NCI-H446 treated with DMSO at 0.1 percent for 48 hours (cell line): ENCODE data around the gene RARB.

Experiments
- DNase-seq: peaks from one replicate; lab custom pipeline; 2025; lab: John Stamatoyannopoulos, UW

RARB gene

DNA sequence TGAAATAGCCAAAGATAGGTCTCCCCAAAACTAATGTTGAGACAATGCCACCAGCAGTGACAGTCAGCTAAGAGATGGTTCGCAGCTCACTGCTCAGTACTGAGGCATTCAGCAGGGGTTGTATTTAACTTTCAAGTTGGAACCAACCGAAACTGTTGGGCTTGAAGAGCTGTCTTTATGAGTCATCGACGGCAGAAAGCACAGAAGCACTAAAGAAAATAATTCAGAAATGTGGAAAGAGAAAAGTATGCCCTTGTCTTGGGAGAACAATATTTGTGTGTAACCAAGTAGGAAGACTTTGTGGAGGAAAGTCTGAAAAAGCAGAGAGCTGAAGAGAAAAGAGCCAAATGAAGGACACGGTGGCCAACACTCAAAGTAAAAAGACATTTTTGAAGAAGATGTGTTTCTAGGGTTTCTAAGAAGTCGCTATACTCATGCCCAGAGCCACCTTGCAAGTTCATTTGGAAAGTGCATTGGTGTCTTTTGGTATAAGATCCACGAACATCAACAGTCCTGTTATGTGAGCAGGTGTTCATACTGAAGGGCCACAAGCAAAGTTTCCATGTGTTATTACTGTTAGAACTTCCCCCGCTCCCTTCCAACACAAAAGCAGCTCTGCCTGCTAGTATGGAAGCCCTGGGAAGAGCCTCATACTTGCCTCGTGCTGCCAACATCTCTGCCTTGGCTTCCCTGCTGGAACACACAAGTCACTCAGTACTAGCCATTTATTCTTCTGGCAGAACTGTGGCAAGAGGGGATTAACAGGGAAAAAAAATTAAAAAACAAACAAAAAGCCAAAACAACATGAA lies 4.1 kb upstream of the RARB start:
- no peak for DNase-seq

DNA sequence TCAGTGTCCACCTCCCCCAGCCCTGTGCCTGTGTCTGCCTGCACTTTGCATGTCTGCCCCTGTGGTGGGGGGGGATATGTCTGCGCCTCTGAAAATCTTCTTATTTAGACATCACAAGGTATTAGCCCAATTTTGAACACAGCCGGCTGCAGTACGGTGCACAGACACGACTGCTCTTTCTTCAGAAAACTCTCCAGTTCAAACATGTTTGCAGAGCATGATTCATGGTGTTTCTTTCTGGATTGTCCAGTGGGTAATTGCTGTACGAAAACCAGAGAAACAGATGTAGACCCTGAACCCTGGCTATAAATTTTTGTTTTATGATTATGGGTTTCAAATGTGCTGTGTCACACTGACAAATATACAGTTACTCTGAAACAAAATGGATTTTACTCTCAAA lies 3.4 kb upstream of the RARB start:
- DNase-seq: no peak

DNA sequence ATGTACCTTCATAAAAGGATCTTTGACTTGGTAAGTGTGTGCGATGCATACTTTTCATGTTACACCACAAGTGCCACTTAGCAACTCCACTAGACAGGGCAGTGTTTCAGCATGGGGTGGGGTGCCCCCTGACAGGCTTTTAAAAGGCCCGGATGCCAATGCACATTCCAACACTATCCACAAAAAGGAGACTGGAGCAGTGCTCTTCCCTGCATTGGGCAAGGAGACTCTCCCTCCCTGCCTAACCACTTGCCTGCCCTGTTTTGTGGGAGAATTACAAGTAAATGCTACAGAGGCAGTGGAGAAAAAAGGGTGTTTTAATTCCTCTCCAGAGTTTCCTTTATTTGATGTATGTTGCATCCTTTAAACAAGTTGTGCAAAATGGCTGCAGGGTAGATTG lies 1.7 kb upstream of the RARB start:
- no peak for DNase-seq

DNA sequence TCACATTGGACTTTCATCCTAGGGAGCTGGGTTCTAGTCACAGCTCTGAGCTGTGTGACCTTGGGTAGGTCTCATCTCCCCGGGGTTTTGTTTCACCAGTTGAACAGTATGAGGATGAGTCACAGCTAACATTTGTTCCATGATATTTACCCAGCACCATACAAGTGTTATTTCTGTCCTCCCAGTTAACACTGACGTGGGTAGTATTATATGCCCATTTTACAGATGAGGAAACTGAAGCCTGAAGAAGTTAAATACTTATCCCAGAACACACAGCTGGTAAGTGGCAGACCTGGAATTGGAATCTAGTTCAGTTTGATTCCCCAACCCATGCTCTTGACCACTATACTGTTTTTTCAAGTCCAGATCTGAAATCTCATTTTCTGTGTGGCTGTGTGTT lies 908 bp upstream of the RARB start:
- DNase-seq: no peak

DNA sequence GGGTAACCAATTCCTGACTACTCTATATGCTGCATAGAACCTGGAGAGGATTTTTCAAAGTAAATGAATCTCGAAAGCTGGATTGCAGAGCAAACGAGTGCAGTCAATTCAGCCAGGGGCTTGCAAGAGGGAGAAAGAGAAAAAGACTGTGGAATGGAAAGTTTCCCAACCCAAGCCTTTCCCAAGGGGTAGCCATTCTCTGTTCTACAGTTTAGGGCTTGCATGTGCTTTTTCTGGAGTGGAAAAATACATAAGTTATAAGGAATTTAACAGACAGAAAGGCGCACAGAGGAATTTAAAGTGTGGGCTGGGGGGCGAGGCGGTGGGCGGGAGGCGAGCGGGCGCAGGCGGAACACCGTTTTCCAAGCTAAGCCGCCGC lies 511 bp upstream of the RARB start:
- DNase-seq: no peak

DNA sequence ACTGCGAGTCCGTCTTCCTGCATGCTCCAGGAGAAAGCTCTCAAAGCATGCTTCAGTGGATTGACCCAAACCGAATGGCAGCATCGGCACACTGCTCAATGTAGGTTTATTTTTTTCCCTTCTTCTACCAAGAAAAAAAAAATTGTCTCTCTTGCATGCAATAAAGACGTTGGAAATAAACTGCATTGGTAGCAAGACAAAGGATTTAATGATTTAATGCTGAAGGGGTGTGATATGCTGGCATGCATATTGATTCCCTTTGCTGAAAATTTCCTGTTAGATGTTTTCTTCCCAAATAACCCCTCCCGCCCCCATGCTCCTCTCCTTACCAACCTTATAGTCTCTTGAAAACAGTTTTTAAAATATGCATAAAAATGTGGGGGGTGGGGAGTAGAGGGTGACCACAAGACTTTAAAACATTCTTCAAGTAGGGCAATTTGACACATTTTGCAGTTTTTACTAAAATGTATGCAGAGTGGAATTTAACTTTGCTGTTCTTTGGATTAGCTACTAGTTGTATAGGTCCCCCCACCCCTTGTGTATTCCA lies 799 bp downstream of the RARB start:
- DNase-seq: no peak

DNA sequence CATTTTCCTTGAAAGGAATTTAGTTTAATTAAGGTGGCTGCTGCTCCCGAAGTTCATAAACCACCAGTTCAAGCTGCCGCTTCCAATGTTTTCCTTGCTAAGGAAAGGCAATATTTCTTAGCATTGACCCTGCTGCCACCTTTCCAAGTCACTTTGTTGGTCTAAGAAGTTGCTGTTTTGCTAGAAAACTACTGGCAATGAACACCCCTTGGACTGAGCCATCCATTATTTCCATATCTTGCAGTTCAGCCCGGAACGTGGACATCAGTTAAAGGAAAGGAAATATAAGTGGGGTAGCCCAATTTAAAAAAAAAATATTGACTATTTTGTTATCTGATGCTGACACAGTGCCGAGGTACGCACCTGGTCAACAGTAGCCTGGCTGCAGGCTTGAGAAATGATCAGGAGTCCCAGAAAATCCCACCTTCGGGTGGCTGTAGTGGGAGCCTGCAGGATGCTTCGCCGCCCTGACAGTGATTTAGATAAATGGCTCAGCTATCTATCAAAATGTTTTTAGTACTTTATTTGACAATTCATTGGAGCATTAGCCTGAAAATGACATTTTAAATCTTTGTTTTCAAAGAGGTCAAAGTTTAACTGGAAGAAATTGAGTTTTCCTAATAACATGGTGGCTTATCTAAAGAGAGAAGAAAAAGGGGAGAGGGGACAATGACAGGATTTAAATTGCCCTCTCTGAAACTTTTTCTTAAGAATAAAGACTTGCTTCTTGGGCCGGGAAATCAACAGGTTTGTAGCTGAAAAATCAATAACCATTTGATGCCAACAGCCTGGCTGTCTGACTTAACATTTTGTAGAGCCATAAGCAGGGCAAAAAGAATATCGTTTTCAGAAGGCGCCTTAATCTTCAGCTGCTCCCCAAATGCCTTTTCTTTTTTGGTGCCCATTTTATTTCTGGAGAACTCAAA lies 1.6 kb downstream of the RARB start:
- no peak for DNase-seq

DNA sequence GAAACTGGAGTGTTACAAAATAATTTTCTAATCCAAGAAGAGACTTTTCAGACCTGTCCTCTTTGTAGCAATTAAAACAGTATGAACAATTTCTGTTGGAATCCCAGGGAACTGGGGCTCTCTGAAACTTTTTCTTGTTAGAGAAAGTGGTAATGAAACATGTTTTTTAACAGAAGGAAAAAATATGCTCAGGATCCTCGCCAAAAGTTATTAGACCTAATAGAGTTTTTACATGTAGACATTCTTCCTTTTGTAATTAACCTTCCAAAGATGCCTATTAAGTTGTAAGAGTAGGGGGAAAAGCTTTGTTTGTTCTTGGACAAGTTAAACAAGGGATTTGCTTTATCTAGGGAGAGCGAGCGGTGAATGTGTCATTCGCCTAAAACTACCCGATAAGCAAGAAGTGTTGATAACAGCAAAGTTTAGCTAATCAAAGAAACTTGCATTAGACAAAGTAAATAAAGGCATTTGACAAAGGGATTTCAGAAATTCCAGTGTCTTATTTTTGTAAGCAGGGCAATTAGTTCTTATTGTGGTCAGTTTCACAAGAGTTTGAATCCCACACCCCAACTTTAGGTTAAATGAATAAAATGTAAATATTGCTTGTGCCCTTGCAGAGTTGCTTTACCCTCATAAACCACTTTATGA lies 2.3 kb downstream of the RARB start:
- DNase-seq: no peak

DNA sequence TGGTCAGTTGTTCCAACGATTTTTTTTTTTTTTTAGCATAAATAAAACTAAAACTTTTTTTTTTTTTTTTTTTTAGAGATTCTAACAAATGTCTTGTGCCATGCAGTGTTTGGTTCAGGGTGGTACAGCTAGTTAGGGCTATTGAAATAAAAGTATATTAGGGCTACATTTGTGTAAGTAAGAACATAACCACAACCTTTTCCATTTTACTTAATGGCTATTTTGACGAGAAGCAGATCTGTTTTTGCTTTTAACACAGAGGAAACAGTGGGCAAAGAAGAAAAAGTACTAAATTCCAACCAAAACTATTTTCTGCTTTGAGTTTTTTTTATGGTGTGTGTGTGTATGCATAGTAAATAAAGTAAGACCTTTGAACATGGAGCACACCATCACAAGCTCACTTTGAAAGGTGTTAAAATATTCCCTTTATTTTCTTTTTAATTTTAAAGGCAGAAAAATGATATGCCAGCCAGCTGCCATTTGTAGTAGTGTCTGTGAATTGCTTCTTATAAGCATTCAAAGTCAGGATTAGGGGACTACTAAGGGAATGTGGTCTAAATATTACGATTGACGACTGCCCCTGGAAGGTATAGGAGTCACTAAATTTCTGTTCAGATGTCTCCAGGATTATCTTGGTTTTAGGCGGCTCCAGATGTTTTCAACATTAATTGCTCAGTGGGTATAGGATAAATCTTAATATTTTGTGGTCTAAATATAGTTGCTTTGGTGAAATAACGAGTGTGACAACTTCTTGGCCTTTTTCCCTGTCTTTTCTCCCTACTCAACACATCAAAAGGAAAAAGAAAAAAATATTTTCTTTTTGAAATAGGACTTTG lies 3.1 kb downstream of the RARB start:
- DNase-seq: no peak

DNA sequence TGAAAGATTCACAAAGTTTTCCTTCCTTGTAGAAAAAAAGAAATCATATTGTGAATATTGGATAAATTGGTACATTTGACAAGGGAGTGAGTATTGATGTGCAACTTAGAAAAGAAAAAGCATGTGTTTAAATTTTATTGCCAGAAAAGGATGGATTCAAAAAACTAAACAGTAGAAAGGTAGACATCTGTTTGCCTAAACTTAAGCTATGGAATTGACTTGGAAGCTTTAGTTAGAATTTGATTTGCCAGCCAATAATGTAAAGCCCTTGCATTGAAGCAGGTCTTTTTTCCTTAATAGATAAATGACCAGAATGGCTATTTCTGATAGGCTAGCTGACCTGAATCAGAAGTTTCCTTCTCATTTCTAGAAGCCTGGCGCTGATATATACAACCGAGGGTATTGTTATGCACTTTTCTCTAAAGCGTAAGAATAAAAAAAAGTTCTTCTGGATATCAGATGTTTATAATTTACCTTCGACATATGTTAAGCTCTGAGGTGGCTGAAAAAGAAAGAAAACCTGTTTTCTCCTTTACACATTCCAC lies 4.2 kb downstream of the RARB start:
- no peak for DNase-seq

DNA sequence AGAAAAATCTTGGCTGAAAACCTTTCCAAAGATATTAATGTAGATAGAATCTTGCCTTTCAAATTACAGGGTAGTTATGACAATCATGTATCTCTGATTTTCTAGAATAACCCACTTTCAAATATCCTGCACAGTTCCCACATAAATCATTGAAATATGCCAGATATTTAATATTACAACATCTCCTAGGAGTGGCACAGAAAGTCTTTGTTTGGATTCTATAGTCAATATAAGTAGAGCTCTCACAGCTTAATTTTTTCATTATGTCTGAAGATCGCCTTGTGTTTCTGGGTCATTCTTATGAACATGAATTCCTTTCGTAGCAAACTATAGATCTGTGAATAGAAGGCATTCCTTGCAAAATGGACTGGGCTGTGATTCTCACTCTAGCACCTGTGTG lies 5.0 kb downstream of the RARB start:
- DNase-seq: no peak

DNA sequence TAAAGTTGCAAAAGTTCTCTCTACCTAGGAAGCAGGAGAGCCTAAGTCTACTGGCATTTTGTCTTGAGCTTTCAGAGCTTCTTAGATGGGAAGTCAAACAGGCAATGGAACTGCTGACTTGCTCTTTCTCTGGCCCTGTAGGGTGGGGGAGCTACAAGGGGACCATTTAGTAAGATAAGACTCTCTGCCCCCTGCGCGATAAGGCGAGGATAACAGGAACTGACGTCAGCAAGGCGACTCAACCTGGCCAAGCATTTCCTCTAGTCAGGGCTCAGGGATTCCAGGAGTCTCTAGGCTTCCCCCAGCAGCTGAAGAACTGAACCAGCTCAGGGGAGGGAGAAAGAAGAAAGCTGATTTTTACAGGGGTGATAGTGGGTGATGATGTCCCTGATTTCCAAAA lies 5.8 kb downstream of the RARB start:
- no peak for DNase-seq

DNA sequence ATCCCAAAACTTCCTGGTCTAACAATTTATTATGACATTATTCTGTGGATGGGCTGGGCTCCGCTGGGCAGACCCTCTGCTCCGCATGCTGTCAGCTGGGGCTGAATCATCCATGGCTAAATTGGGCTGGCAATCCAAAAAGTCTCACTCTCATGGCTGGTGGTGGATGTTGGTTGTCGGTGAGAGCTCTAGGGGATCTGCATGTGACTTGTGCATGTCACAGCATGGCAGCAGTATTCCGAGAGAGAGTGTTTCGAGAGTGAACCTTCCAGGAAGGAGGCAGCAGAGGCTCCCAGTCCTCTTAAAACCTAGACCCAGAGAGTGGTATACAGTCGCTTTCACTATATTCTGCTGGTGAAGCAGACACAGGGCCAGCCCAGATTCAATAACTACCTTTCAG lies 9.9 kb downstream of the RARB start:
- DNase-seq: no peak

DNA sequence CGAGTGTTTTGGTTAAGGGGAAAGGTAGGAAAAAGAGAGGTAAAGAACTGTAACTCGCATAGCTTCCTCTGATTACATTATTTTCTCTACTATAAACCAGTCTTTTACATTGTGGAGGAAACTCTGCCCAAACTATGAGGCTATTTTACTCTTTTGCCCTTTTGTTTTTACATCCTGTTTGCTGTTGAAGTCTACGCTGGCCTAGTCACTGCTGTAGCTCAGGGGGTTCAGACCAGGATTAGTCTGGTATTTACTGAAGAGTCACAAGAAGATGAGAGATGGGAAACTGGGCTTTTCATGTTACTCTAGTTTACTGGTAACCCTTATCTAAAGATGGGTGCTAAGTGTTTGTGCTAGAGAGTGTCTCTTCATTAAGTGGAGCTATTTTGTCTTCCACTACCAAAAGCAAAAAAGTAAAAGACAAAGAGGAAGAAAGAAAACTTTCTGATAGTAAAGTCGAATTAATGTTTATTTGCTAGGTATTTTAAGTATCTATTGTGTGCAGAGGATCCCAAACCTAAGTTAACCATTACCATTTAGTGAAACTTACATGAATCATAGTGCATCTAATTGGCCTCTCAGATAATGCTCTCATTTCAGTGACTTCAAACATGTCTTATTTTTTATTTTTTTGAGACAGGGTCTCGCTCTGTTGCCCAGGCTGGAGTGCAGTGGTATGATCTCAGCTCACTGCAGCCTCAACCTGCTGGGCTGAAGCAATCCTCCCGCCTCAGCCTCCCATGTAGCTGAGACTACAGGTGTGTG lies 10.9 kb downstream of the RARB start:
- no peak for DNase-seq

DNA sequence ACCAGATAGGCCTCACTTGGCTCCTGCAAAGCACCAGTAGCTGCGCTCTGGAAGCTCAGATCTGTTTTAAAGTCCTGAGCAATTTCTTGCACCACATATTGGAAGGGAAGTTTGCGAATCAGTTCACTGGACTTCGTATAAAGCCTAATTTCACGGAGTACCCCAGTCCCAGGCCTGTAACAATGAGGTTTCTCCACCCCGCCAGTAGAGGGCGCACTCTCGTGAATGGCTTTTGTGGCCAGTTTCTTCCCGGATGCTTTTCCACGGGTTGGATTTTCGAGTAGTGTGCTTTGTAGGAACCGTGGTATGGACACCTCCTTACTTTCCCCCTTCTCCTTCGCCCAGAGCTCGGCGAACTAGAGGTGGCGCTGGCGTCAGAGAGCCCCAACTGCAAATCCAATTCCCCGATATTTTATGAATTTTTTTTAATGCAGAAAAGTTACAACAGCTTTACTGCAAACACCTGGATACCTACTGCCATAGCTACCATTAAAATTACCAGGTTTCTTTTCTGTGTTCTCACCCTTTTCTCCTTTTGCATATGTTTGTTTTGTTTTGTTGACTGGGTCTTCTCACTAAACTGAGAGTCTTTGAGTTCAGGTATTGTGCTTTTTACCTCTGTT lies 13.3 kb downstream of the RARB start:
- no peak for DNase-seq

DNA sequence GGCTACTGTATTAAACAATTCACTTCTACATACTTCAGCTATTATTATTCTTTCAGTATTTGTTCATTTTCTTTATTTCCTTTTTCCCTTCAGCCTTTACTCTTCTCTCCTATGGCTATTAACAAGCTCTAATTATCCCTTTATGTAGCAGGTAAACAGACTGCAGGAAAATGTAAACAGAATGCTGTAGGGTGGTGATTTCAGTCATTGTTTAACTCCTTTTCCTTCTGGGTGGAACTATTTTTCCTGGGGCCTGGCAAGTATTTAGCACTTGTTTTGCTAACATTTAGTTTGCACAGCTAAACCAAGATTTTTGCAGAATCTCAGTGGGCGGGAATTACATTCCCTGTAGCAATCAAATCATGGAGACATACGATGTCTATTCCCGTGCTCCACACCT lies 14.4 kb downstream of the RARB start:
- DNase-seq: no peak

DNA sequence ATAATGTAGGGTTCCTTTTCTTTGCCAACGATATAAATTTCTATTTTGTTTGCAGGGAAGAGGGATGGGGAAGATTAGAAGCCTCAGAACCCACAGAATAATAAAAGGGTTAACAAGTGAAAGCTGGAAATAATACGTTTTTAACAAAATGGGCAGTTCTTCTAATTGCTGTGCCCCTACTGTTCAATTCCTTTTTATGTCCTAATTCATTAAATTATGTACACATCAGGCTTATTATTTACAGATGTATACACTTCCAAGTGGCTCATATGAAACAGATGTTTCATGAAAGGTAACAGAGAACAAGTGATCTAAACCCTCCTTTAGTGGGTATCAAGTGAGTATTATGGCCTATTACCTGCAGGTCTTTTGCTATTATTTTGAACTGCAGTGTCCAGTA lies 16.2 kb downstream of the RARB start:
- no peak for DNase-seq

DNA sequence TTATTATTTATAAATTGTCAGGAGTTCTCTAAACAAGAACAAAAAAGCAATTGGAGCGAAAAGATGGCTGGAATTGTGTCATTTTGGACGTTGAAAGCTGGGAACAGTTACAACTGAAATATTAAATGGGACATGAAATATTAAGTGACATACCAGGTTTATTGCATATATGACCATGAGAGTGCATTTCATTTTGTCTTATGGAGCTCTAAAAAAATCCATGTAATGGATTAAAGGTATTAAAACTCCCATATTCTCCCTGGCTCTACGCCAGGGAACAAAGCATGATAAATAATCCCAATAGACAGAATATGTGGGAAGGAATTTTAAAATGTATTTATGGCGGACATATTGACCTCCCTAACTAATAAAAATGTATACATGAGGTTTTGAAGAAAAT lies 17.7 kb downstream of the RARB start:
- DNase-seq: no peak

DNA sequence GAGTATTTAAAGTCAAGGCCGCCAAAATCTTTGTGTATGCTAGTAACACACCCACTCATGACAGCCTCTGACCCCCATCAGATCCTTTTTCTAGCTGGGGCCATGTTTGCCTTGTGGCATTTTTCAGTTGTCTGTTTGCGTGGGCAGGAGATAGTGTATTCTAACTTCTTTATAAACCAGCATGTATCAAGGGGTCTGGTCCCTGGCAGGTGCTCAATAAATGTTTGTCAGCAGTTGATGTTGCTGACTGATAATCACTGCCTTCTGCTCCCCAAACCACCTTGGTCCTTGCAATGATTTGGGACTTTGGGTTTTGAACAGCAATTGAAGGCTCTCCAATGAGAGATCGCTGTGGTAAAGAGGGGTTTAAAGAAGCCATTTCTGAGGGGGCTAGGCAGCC lies 19.2 kb downstream of the RARB start:
- DNase-seq: no peak

DNA sequence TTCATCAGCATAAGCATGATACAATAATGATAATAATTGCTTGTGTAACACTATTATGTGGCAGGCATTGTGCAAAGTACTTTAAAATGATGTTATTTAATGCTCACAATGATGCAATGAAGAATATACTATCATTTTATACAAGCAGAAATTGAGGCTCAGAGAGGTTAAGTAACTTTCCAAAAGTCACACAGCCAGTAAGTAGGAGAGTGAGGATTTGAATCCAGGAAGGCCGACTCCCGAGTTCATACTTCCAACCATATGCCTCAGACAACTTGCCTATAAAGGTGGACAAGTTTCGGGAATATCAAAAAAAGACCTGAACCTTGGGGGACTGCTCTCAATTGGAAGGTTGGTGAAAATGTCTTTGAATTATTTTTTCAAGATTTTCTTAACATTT lies 19.9 kb downstream of the RARB start:
- no peak for DNase-seq
